ENCODE data around the gene IGDCC3. TPM values are rescaled to one million over a fixed set of nuclear protein-coding genes. Genes with fewer than 3 reads are reported as not detected.

IGDCC3 gene
- total and polyA plus RNA-seq, 2 of the 8 experiments (the other 6 are each of a cell fraction or from before 2014, with no cell fraction given) = 26.8 to 45.7 TPM

DNA sequence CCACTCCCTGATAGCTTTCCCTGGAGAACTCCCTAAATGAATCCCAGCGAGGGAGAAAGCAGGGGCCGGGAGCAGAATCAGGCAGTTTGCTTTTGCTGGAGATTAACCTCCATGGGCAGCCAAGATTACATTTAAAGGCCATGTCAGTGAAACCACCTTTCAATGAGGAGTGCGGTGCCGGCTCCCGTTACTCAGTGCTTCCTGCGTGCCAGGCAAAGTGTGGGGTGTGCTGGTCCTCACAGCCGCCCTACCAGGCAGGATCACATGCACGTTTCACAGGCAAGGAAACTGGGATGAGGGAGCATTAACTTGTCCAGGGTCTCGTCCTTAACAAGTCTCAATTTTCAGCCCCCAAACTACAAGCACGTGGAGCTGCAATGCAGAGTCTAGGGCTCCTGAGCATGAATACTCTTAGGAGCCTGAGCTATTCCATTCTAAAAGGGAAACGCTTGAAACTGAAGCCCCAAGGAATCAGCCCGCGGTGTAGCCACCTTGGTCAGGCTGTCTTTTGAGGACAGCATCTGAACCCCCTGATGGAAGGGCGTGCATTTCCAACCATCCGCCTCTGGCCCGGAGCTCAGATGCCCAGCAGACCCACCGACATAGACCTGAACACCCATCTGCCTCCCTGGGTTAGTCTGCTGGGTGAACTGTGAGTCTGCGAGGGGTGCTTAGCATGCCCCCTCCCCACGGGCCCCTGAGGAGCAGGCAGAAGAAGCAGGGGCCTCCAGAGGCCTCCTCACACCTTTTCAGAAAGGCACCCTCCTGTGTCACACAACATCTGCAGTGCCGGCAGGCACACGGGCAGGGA lies 5.6 kb downstream of the IGDCC3 start:
- 84% methylated on average over 21 of the region's 21 CpGs; no CpG with 5 or more reads in 1 of the 2 experiments for WGBS, 2 experiments (ENCODE audit: extremely low coverage in 1 of 2, insufficient coverage in 1 of 2, insufficient read length in 1 of 2, insufficient replicate concordance in 2 of 2, low coverage in 1 of 2, low lambda C conversion rate in 2 of 2, missing lambda C conversion rate in 1 of 2)
- Histone ChIP-seq H3K23ac (ENCODE audit: insufficient read length) (no peak overlapping the region), H2AK5ac (ENCODE audit: low read depth, low read length) (no peak overlapping the region), H3K23me2 (ENCODE audit: low read depth, low read length) (peaks cover 10% of the 10 kb centered on the region; the same call in 1 of the 2 replicates), H4K20me1 (replicated peaks in 1 of 2; ENCODE audit: control insufficient read depth in 1 of 2, insufficient read depth in 2 of 2, low read length in 2 of 2) (peaks cover 0 to 8% of the 10 kb centered on the region in 2 experiments), H2BK5ac (ENCODE audit: low read depth, low read length) (no peak overlapping the region), H3K27me3 (replicated peaks in 1 of 4; ENCODE audit: control insufficient read depth in 3 of 4, extremely low read depth in 1 of 4, insufficient read depth in 3 of 4, low read length in 3 of 4) (peaks cover 0 to 13% (median 10%) of the 10 kb centered on the region in 4 experiments; a peak in 5 of 7 replicates), H2AFZ (ENCODE audit: low read length) (no peak overlapping the region), H3K9me3 (ENCODE audit: insufficient read depth in 2 of 2, low read depth in 1 of 2, low read length in 1 of 2) (no peaks in the 10 kb centered on the region), H3K36me3 (ENCODE audit: control insufficient read depth in 2 of 4, insufficient read depth in 4 of 4, low read length in 3 of 4) (peaks cover 0 to 14% (median 5%) of the 10 kb centered on the region in 4 experiments; a peak in 4 of 8 replicates), H3K18ac (ENCODE audit: extremely low read depth, low read length) (peak overlapping the region; percentile 9; the same call in 1 of the 2 replicates), H2BK15ac (ENCODE audit: low read length) (no peak overlapping the region), H2BK120ac (replicated peaks; ENCODE audit: low read depth, low read length) (no peak overlapping the region), H4K5ac (ENCODE audit: insufficient read length, low read depth, low read length) (no peak overlapping the region), H3K79me1 (ENCODE audit: low read depth, low read length) (no peaks in the 10 kb centered on the region; the same call in 1 of the 2 replicates), H3K56ac (replicated peaks; ENCODE audit: insufficient read length, low read depth, low read length) (no peak overlapping the region), H3K4me3 (ENCODE audit: extremely low read depth in 1 of 4, insufficient read depth in 2 of 4, low read depth in 3 of 4, low read length in 4 of 4) (no peak overlapping the region), H3K9ac (replicated peaks in 1 of 4; ENCODE audit: extremely low read depth in 1 of 4, low read depth in 3 of 4, low read length in 3 of 4) (no peak overlapping the region; a peak in 1 of 7 replicates), H2BK12ac (ENCODE audit: low read depth, low read length) (no peak overlapping the region), H3K4me1 (replicated peaks in 1 of 4; ENCODE audit: control insufficient read depth in 3 of 4, insufficient read depth in 4 of 4, low read length in 3 of 4) (peaks cover 24 to 37% (median 31%) of the 10 kb centered on the region in 4 experiments), H3K4me2 (ENCODE audit: insufficient read depth in 1 of 2, low read depth in 2 of 2, low read length in 2 of 2) (no peak overlapping the region), H4K8ac (ENCODE audit: extremely low read depth, insufficient read depth, low read length) (peak overlapping the region; percentile 4; the same call in 1 of the 2 replicates), H3K27ac (ENCODE audit: low read depth, low read length) (no peak overlapping the region), H3K79me2 (ENCODE audit: control insufficient read depth in 1 of 2, insufficient read depth in 2 of 2, low read length in 2 of 2) (peaks cover 0 to 17% of the 10 kb centered on the region in 2 experiments; a peak in 1 of 4 replicates), H3K4ac (replicated peaks; ENCODE audit: insufficient read length, low read depth, low read length) (no peak overlapping the region), H3K14ac (ENCODE audit: insufficient read length) (no peak overlapping the region), H2BK20ac (ENCODE audit: low read length) (no peak overlapping the region), H4K91ac (replicated peaks; ENCODE audit: insufficient read length, low read length) (no peak overlapping the region)
- POLR2A ChIA-PET (ENCODE audit: partially characterized antibody) = interaction anchor here (0.9 to 9.2 kb wide), 6 partner anchors 10 to 68 kb away, joined by 3 to 57 read pairs (median 6); partner anchors contain the start of gene RNU5B-1
- CTCF ChIA-PET (ENCODE audit: partially characterized antibody) = interaction anchor here (1.0 to 9.3 kb wide), 8 partner anchors 13 to 56 kb away, joined by 3 to 92 read pairs (median 5); no protein-coding TSS in a partner anchor
- FAIRE-seq (no peak), DNase-seq (ENCODE audit: low read depth in 1 of 2, low spot score in 2 of 2) (no peak)
- no peak for TF ChIP-seq CREB1 (IDR thresholded peaks at IDR 0.05)
- TF ChIP-seq, protein P1, sequence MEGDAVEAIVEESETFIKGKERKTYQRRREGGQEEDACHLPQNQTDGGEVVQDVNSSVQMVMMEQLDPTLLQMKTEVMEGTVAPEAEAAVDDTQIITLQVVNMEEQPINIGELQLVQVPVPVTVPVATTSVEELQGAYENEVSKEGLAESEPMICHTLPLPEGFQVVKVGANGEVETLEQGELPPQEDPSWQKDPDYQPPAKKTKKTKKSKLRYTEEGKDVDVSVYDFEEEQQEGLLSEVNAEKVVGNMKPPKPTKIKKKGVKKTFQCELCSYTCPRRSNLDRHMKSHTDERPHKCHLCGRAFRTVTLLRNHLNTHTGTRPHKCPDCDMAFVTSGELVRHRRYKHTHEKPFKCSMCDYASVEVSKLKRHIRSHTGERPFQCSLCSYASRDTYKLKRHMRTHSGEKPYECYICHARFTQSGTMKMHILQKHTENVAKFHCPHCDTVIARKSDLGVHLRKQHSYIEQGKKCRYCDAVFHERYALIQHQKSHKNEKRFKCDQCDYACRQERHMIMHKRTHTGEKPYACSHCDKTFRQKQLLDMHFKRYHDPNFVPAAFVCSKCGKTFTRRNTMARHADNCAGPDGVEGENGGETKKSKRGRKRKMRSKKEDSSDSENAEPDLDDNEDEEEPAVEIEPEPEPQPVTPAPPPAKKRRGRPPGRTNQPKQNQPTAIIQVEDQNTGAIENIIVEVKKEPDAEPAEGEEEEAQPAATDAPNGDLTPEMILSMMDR (IDR thresholded peaks at IDR 0.05; ENCODE audit: control extremely low read depth in 1 of 3, insufficient read depth in 1 of 3, low read depth in 1 of 3, low read length in 3 of 3) = no peak
- no peak for TF ChIP-seq TAF7 (optimal IDR thresholded peaks at IDR 0.05; ENCODE audit: borderline replicate concordance, low read depth, low read length)
- no peak for TF ChIP-seq KDM1A (IDR thresholded peaks at IDR 0.05; ENCODE audit: borderline replicate concordance, low read length)
- TF ChIP-seq CBX8 (IDR thresholded peaks at IDR 0.05; ENCODE audit: borderline replicate concordance, low read depth, low read length) = no peak
- no peak for TF ChIP-seq POLR2A (IDR thresholded peaks at IDR 0.05; ENCODE audit: control extremely low read depth in 1 of 2, low read depth in 2 of 2, low read length in 2 of 2)
- no peak for TF ChIP-seq GTF2F1 (IDR thresholded peaks at IDR 0.05; ENCODE audit: borderline replicate concordance, low read depth, low read length)
- no peak for TF ChIP-seq SP4 (IDR thresholded peaks at IDR 0.05; ENCODE audit: low read length)
- TF ChIP-seq SP2 (IDR thresholded peaks at IDR 0.05; ENCODE audit: low read length) = no peak
- TF ChIP-seq SP1 (IDR thresholded peaks at IDR 0.05; ENCODE audit: low read depth, low read length) = no peak

Data from H1 (cell line).